Stimulated activated CD4-positive, alpha-beta T cell treated with anti-CD3 and anti-CD28 coated beads, Interleukin-15, amount 100 ng/mL, for 1 hour (primary cell): ENCODE measurements around the gene TBC1D2.

Source experiments
- DNase-seq, 2 donors: peaks; one replicate each; pipeline ENCODE4 v3.0.0-alpha.2; 2020; ENCODE audit warnings: low read depth in 1 of 2, low spot score in 1 of 2

TBC1D2 gene

GRCh38 chr9:98241357-98242300, 13.8 kb downstream of the TBC1D2 start:
- no peak for DNase-seq

GRCh38 chr9:98240475-98240874, 15.0 kb downstream of the TBC1D2 start:
- DNase-seq = no peak

GRCh38 chr9:98236901-98237487, 18.5 kb downstream of the TBC1D2 start:
- DNase-seq = no peak

GRCh38 chr9:98235126-98235525, 20.3 kb downstream of the TBC1D2 start:
- DNase-seq = no peak

- DNase-seq = no peak
These were observed 21.1 kb downstream of the TBC1D2 start for GRCh38 chr9:98234245-98234825.

- DNase-seq = no peak
These were observed 22.5 kb downstream of the TBC1D2 start for GRCh38 chr9:98232926-98233325.

- no peak for DNase-seq
These were observed 23.5 kb downstream of the TBC1D2 start for GRCh38 chr9:98231770-98232478.

GRCh38 chr9:98230789-98231188, 24.7 kb downstream of the TBC1D2 start:
- DNase-seq = no peak

GRCh38 chr9:98230304-98230703, 25.1 kb downstream of the TBC1D2 start:
- no peak for DNase-seq

GRCh38 chr9:98229620-98230019, 25.8 kb downstream of the TBC1D2 start:
- no peak for DNase-seq

- no peak for DNase-seq
These were observed 26.4 kb downstream of the TBC1D2 start for GRCh38 chr9:98229090-98229395.

- DNase-seq = no peak
These were observed 26.9 kb downstream of the TBC1D2 start for GRCh38 chr9:98228392-98229089.

- no peak for DNase-seq
These were observed 27.6 kb downstream of the TBC1D2 start for GRCh38 chr9:98227883-98228282.

- DNase-seq = no peak
These were observed 28.5 kb downstream of the TBC1D2 start for GRCh38 chr9:98226957-98227356.

GRCh38 chr9:98226516-98226915, 28.9 kb downstream of the TBC1D2 start:
- no peak for DNase-seq

- no peak for DNase-seq
These were observed 30.4 kb downstream of the TBC1D2 start for GRCh38 chr9:98225015-98225442.

GRCh38 chr9:98222885-98223691, 32.4 kb downstream of the TBC1D2 start:
- no peak for DNase-seq

- no peak for DNase-seq
These were observed 34.5 kb downstream of the TBC1D2 start for GRCh38 chr9:98220911-98221310.

- DNase-seq = no peak
These were observed 35.6 kb downstream of the TBC1D2 start for GRCh38 chr9:98219794-98220370.

- DNase-seq = no peak
These were observed 36.1 kb downstream of the TBC1D2 start for GRCh38 chr9:98219364-98219716.
